Measurements from ENCODE around the gene CCDC192.

The CCDC192 gene

DNA sequence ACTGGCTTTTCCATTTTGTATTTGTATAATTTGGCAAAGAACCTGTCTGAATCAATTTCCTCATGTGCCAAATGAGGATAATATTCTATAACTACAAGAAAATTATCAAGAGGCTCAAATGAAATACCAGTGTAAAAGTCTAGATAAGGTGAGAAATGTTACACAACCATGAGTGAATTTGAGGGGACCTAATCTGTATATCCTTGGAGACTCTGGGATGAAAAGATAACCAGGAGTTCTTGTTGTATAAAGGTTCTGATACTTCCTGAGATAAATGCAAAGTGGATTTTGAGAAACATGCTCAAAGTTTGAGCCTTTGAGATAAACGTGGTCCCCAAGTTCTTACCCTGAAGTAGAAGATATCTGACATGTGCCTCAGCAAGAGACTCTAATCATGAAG, 260.0 kb downstream of the CCDC192 start:
- DNase-seq: no peak

DNA sequence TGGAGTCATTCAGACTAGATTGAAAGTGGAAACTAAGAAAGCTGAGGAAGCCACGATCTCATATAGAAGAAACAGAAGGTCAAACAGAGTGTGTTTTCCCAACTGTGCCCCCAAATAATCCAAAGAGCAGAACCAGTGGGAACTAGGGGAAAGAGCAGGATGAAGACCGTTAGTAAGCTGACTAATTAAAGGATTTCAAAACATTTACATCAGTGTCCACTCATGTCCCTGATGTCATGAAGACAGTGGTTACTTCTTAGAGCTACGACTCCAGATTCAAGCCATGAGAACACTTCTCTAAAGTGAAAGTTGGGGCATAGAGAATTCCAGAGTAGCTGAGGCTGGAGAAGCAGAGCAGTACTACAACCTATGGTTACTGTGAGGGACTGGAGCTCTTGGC, 260.7 kb downstream of the CCDC192 start:
- no peak for DNase-seq

DNA sequence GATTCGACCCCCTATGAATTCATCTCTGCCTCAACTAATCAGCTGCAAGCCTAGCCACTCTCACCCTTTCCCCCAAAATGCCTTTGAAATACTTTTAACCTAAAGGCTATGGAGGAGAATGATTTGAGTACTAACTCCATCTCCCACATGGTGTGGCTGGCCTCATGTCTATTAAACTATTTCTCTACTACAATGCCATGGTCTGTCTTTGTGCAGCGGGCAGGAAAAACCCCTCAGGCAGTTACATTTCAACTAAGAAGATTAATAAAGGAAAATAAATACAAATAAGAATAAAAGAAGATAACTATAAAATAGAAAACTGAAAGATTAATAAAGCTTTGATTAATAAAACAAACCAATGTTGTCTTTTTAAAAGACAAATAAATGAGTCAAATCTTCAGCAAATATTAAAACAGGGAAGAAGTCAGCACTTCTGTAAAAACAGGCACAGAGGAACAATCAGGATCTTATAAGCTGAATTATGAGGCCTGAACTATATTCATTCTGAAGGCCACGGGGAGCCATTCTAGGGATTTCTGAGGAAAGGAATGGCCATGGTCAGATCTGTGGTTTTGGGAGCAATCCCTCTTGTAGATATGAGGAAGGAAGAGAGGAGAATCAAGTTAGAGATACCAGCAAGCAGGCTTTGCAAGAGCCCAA, 264.3 kb downstream of the CCDC192 start:
- no peak for DNase-seq

DNA sequence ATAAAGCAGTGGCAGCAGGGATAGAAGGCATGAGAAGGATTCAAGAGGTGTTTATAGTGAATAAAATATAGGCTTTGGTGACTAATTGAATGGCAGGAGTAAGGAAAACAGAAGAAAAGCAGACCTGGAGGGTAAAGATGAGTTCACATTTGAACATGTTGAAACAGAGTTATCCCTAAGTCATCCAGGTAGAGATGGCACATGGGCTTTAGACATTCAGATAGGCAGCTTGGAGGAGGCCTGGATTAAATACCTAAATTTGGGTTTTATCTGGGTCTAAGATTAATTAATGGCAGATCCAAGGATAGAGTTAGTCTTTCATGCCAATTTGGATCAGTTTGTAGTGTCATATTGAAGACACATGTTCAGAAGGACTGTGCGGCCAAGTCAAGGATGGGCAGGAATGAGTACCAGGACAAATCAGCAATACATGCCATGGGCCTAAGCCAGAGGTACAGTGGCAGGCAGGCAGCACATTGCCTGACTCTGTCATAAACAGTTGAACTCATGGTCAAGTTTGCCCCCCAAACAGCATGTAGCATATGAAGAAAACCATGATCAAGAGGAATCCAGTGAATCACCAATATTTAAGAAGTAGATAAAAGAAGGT, 264.9 kb downstream of the CCDC192 start:
- no peak for DNase-seq

DNA sequence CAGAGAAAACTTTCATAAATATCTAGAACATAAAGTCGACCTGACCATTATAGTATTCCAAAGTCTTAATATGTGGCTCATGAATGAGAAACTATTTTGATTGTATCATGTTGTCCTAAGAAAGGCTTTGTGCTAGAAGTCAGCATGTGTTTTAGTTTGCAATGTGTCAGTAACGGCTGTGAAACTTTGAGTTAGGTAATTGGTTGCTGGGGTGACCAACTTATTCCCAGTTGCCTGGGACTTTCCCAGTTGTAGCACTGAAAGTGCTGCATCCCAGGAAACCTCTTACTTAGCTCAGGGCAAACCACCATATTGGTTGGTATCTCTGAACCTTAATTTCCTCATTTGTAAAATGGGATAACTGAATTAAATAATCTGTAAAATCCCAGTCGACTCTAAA, 265.8 kb downstream of the CCDC192 start:
- no peak for DNase-seq

DNA sequence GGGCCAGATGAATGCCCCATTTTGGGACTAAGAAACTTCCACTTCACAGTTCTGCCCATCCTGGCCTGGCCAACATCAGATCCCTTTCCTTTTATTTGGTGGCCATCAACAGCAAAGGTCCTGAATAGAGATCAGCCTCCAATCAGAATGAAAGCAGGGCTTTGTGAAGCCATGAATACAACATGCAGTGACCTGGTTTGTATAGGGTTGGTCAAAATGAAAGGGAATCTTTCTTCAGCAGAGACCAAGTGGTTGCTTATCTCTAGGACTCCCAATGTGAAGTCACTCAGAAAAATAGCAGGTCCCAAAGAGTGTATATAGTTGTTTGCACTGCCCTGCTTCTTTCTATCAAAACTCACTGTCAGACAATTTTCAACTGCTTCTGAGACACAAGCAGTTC, 266.5 kb downstream of the CCDC192 start:
- DNase-seq: no peak

DNA sequence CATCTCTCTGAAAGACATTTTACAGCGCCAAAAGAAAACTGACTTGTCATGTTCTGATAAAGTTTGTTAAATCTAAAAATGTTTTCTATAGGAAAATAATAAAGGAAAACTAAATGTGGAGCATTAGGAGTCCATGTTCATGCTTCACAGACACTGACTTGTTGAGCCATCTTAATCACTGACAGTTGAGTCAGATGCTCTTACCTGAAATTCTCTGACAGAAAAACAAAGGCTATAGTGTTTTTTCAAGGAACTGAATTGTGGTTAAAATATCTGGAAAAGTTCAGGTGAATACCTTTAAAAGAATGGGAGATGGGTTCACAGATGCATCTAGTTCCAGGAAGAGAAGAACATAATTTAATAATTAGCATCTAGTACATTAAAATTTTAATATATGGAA, 266.9 kb downstream of the CCDC192 start:
- no peak for DNase-seq

DNA sequence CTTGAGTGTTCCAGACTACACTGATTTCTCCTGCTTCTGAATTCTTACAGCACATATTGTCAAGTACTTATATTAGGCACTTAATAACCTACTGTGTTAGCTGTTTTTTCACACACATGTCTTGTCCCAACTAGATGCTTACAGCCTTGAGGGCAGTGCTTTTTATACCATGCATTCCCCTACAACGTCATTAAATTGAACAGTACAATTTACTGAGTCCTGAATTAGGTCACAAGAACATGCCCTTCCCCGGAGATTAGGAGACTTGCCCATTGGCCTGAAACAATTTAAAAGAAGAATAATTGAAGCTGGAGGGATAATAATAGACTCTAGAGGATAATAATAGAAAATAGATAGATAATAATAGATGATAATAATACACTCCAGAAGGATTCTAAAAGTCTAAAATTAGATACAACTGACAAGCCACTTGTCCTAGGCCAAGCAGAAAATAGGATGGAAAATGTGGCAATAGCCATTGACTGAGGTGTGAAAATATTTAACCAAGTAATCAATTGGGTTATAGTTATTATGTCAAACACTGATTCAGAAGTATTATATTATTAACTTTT, 267.7 kb downstream of the CCDC192 start:
- no peak for DNase-seq

DNA sequence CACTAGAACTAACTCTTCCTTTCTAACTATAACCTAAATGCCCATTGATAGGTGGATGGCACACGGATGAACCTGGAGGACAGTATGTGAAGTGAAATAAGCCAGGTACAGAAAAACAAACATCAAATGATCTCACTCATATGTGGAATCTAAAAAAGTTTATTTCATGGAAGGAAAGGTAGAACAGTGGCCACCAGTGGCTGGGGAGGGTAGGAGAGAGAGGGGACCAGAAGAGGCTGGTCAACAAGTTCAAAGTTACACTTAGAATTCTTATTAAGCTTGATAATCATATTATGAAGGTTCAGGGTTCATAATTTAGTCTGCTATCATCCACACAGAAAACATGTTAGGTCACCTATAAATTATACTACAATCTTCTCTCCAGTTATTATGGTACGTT, 272.8 kb downstream of the CCDC192 start:
- DNase-seq: no peak

DNA sequence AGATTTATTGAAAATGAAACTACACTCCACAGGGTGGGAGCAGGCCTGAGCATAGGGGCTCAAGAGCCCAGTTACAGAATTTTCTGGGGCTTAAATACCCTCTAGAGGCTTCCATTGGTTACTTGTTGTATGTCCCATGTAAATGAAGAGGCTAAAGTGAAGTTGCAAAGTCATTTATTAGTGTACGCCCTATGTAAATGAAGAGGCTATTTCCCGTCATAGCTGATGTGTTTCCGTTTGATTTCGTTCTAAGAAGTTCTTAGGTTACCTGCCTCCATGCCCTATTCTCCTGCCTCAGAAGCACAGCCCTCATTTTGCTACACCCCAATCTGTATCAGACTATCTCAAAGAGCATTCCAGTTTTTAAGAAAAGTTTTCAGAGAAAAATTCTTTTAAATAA, 273.3 kb downstream of the CCDC192 start:
- DNase-seq: no peak

DNA sequence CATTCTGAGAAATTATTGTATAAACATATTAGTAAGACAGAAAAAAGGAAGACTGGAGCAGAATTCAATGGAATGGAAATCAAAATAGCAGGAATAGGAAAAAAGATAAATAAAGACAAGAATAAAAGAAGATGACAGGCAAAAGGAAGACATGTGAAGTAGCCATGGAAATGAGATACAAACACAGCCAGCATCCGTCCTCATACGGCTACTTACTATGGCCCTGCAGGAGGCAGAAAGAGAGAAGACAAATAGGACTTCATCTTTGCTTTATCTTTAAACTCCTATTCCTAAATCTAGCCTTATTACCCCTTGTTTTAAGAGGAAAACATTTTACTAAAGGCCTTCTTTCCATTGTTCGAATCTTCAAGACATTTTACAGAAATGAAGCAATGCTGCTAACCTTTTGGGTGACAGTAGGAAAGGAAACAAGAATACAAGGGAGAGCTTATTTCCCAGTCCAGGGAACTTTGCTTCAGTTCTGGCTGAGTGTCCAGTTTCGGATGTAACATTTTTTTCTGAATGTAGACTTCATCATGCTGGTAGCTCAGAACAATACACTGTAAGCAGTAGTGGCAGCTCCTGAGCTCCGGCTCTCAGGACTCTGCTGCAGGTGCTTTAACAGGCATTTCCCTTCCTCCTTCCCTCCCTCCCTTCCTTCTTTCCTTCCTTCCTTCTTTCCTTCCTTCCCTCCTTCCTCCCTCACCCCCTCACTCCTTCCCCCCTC, 274.0 kb downstream of the CCDC192 start:
- DNase-seq: no peak

DNA sequence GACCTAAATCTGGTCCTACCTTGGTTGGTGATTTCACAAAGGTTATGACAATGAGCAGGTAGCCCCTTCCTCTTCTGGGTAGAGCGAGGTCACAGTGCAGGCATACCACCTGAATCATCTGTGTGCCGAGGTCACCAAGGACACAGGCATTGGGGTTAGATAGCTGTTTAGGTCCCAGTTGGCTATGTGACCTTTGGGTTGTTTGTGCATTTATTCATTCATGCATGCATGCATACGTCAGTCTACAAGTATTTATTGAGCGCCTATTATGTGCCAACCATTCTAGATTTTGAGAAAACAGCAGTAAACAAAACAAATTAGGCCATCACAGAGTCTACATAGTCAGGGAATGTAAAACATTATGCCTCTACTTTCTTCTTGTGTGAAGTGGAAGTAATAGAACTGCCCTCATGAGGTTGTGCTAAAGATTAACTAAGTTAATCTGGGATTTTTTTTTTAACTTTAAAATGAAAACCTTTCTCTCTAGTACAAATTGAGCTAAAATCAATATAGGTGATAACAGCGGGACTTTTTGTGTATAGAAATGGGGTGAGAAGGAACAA, 275.6 kb downstream of the CCDC192 start:
- no peak for DNase-seq

DNA sequence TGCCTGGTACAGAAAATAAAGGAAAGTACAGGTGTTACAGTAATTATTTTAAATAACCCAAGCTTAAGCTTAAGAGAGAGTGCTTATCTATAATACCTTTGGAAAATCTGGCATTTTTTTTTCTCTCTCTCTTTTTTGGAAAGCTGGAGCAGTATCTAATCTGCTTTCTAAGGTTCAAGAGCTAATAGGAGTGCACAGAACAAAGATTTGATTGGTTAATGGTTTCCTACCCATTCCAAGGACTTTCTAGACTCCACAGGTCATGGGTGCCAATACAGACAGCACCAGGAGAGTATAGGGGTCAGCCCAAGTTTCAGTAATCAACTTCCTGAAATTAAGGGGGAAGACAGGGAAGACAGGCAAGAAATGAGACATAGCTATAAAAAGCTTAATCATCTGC, 276.3 kb downstream of the CCDC192 start:
- no peak for DNase-seq

DNA sequence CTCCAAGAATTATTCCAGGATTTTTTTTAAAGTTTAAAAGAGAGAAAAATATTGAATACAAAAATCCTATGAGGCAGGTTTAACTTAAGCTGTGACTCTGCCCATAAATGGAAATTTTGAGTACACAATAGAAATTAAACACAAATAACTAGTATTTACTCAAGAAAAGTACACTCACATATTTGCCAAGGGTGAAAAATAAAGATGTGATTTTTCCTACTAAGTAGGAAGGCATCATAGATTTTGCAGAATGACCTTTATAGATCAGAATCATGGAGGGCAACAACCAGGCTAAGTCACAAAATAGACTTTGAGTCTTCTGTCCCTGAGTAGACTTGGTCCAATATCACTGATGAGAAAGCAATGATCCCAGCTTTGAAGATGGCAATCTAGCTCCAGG, 277.7 kb downstream of the CCDC192 start:
- DNase-seq: no peak

DNA sequence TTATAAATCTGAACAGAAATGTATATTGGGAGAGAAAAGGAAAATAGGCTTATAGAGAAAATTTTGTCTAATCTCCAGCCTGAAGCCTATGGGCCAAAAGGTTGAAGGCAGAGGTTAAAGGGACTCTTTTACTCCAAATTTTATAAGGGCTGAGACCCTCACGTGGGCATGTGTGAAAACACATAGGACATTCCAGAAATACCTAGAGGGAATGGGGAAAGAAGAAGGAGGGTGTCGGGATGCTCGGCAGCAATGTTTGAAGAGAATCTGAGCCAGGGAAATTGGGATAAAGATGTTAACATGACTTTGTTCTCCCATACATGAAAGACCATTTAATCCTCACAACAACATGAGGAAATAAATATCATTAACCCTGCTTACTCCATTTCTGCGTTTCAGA, 278.3 kb downstream of the CCDC192 start:
- DNase-seq: no peak

DNA sequence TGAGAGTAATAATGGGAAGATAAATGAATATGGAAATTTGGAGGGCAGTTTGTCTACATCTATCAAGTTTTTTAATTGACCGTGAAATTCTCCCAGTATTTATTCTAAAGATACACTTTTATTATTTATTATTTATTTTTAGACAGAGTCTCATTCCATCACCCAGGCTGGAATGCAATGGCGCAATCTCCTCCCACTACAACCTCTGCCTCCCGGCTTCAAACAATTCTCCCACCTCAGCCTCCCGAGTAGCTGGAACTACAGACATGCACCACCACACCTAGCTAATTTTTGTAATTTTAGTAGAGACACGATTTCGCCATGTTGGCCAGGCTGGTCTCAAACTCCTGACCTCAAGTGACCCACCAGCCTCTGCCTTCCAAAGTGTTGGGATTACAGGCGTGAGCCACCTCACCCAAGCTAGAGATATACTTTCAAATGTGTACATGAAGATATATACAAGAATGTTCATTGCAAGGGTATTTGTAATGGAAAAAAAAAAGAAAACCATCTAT, 282.7 kb downstream of the CCDC192 start:
- no peak for DNase-seq

DNA sequence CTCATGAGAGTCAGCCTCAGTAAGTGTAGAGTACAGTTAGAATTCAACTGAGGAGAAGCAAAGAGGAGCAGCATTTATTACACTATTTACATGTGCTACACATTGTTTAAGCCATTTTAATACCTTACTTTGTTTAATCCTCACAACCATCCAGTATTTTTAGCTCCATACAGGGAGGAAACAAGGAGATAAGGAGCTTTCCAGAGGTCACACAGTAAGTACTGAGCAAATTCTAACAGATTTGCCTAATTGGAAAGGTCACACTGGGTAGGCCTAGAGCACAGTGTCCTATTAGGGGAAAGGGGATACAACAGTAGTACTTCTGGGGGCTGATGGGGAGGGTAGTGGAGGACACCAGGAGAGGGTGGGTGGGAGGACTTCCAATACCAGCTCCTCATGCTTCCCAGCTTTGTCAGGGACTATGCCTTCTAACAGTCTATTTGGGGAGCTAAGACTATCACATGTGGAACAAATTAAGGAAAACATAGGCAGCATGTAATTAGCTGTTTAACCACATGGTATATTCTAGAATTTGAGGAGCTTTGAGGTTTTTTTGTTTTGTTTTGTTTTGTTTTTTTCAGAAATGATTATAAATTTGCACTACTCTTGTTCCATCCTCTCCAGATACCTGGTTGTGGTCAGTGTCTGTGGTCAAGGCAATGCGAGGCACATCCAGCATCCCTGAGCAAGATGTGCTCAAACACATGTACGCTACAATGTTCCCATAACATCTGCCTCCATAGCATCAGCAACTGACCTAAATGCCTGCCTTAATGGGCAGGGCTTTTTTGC, 284.4 kb downstream of the CCDC192 start:
- no peak for DNase-seq

DNA sequence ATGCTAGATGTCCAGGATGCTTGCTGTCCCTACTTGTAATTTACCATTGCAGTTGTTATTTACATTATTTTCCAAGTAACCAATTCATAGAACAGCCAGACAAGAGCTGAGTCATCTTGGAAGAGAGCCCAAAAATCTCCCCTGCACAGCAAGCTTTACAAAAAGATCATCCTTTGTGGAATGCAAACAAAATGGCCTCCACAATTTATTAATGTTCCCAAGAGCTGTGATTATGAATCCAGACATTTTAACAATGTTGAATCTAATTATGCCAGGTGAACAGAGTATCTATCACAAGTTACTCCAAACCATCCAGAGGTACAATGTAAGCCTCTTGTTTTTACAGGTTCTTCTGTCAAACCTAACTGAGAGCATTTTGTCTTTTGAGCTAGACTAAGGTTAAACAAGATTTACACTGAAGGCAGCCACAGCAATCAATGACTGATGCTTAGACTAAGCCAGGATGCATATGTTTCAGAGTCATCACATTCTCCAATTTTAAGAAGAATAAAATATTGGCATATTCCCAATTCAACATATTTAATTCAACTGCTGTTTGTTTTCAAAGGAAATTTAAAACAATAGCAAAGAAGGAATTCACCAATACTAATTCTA, 285.1 kb downstream of the CCDC192 start:
- peak; percentile 9 for DNase-seq
